WERI-Rb-1 (cell line): ENCODE measurements around the gene ADORA1.

Experiments used
- DNase-seq: peaks from one replicate; pipeline ENCODE4 v3.0.0-alpha.2; 2020
- H3K27ac ChIP-seq: fragments of 250-450 bp; sonication (Bioruptor Pico); 2 replicates; pipeline ENCODE4 v1.5.1; 2020; ENCODE audit warnings: mild to moderate bottlenecking, moderate library complexity
- H3K27me3 ChIP-seq: fragments of 250-450 bp; sonication (Bioruptor Pico); 2 replicates; pipeline ENCODE4 v1.5.1; 2021; ENCODE audit warnings: mild to moderate bottlenecking, low read depth, moderate library complexity; ENCODE audit not compliant: insufficient read depth, severe bottlenecking
- H3K36me3 ChIP-seq: fragments of 250-450 bp; sonication (Bioruptor Pico); 2 replicates; pipeline ENCODE4 v1.5.1; 2020; ENCODE audit warnings: mild to moderate bottlenecking, moderate library complexity
- H3K4me3 ChIP-seq: 2 replicates; pipeline ENCODE4 v1.5.1; 2011; ENCODE audit warnings: low read depth, mild to moderate bottlenecking, control low read depth, low read length
- H3K9me3 ChIP-seq: fragments of 250-450 bp; sonication (Bioruptor Pico); 2 replicates; pipeline ENCODE4 v1.5.1; 2021; ENCODE audit warnings: mild to moderate bottlenecking, moderate library complexity; ENCODE audit not compliant: severe bottlenecking
- CTCF ChIP-seq: IDR thresholded peaks from 2 replicates; pipeline ENCODE4 v1.5.1; 2011; ENCODE audit warnings: low read depth, mild to moderate bottlenecking, control low read depth, inconsistent platforms, low read length

ADORA1 gene

GRCh38 chr1:203098445-203098844, 29.1 kb upstream of the ADORA1 start:
- TF ChIP-seq CTCF, result no peak
- H3K36me3 ChIP-seq, result no peaks in the 10 kb centered on the region
- no peaks in the 10 kb centered on the region for H3K27me3 ChIP-seq
- H3K4me3 ChIP-seq, result no peak overlapping the region
- H3K27ac ChIP-seq, result no peak overlapping the region
- peak; percentile 7 for DNase-seq
- peaks cover 33% of the 10 kb centered on the region for H3K9me3 ChIP-seq

DNA sequence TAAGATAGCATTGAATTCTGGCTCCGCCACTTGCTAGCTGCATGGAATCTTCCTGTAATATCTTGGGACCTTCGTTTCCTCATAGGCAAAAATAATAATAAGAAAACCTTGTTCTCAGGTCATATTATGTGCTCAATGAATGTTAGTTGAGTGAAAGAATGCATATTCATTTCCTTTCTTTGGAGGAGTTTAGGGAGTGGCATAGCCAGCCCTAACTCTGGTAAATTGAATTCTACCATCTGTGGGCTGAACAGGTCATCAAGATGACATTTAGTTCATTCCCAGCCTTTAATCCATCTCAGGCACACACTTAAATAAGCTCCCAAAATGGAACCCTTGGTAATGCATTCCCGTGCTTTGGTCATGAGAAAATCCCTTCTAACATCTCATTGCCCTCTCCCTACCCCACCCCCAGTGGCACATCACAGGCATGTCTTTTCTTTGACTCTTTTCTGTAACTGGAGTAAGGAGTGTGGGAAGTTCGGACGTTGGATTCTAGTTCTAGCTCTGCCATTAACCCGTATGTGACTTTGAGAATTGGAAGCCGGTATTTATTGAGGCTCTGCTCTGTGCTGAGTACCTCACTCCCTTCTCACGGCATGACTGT, 28.5 kb upstream of the ADORA1 start:
- Histone ChIP-seq H3K27me3 (no peaks in the 10 kb centered on the region), H3K4me3 (no peak overlapping the region), H3K36me3 (no peaks in the 10 kb centered on the region), H3K9me3 (peaks cover 28% of the 10 kb centered on the region), H3K27ac (no peak overlapping the region)
- DNase-seq, result peak; percentile 9
- no peak for TF ChIP-seq CTCF

GRCh38 chr1:203099805-203100515, 27.6 kb upstream of the ADORA1 start:
- no peak overlapping the region for H3K27ac ChIP-seq
- H3K9me3 ChIP-seq, result peaks cover 29% of the 10 kb centered on the region
- peak; percentile 14 for DNase-seq
- H3K4me3 ChIP-seq, result no peak overlapping the region
- H3K27me3 ChIP-seq, result no peaks in the 10 kb centered on the region
- TF ChIP-seq CTCF, result no peak
- no peaks in the 10 kb centered on the region for H3K36me3 ChIP-seq

- H3K36me3 ChIP-seq, result no peaks in the 10 kb centered on the region
- no peaks in the 10 kb centered on the region for H3K27me3 ChIP-seq
- no peak for TF ChIP-seq CTCF
- peaks cover 28% of the 10 kb centered on the region for H3K9me3 ChIP-seq
- no peak overlapping the region for H3K4me3 ChIP-seq
- no peak for DNase-seq
- H3K27ac ChIP-seq, result no peak overlapping the region
Observed at GRCh38 chr1:203100516-203100869, 27.0 kb upstream of the ADORA1 start.

DNA sequence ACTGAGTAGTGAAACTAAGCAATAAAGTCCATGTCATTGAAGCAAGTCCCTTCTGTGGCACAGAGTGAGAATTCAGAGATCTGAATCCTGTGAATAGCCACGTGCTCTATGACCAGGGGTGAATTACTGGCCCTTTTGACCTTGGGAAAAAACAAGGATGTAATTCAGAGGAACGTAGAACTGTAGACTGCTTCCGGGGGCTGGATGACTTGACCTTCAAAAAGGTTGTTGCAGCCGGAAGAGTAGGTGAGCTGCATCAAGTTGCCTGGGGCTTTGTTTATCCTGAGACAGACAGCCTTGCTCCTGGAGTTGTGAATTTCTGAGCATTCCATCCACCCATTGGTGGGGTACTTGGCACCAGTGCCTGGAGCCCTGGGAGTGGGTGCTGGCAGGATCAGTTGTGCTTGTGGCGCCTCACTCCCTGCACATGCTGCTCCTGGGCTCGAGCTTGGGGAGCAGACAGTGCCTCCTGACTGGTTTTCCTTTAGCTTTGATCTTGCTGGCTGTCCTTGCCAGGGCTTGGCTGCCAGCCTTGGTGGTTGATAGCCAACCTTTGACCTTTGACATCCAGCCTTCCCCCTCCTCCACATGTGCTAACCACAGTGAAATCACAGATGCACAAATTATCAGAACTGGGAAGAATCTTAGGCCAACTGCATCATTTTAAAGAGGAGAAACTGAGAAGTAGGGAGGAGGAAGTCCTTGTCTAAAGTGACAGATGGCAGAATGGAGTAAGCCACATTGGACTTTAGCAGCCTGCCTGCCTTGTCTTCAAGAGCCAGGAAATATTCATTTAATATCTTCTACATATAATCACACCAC, 25.5 kb upstream of the ADORA1 start:
- no peaks in the 10 kb centered on the region for H3K36me3 ChIP-seq
- peak; percentile 22 for DNase-seq
- no peak for TF ChIP-seq CTCF
- H3K27me3 ChIP-seq, result no peaks in the 10 kb centered on the region
- H3K9me3 ChIP-seq, result peaks cover 21% of the 10 kb centered on the region
- H3K4me3 ChIP-seq, result no peak overlapping the region
- H3K27ac ChIP-seq, result peak overlapping the region; percentile 40
